ENCODE results near the gene FLII.
A peak's percentile ranks its signal among the peaks of the same experiment; 100 is the strongest.

Gene FLII

GRCh38 chr17:18245038-18245776, 13.3 kb downstream of the FLII start:
- no peak for DNase-seq (ENCODE audit: low read depth)

- DNase-seq (ENCODE audit: low read depth): no peak
Measured at GRCh38 chr17:18241229-18241871, 17.2 kb downstream of the FLII start.

- DNase-seq (ENCODE audit: low read depth): no peak
Measured at GRCh38 chr17:18240449-18240848, 18.1 kb downstream of the FLII start.

DNA sequence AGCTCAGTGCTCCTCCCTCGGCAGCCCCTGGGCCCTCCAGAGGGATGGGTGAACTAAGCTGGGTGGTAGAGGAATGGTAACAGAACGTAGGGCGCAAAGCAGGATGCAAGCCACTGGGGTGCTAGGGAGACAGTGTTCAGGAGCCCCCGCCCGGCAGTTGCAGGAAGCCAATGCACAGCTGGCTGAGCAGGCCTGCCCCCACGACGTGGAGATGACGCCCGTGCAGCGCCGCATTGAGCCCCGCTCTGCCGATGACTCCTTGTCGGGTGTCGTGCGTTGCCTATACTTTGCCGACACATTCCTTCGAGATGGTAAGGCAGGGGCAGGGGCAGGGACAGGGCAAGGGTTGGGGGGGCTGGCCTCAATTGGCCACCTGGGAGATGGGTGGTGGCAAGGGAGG, 20.2 kb downstream of the FLII start:
- no peak for DNase-seq (ENCODE audit: low read depth)

- DNase-seq (ENCODE audit: low read depth): no peak
Measured at GRCh38 chr17:18237461-18237860, 21.1 kb downstream of the FLII start.

- no peak for DNase-seq (ENCODE audit: low read depth)
Measured at GRCh38 chr17:18236494-18236893, 22.0 kb downstream of the FLII start.

GRCh38 chr17:18235743-18236256, 22.7 kb downstream of the FLII start:
- peak; percentile 34 for DNase-seq (ENCODE audit: low read depth)

GRCh38 chr17:18234853-18235380, 23.6 kb downstream of the FLII start:
- no peak for DNase-seq (ENCODE audit: low read depth)

- no peak for DNase-seq (ENCODE audit: low read depth)
Measured at GRCh38 chr17:18233803-18234518, 24.6 kb downstream of the FLII start.

DNA sequence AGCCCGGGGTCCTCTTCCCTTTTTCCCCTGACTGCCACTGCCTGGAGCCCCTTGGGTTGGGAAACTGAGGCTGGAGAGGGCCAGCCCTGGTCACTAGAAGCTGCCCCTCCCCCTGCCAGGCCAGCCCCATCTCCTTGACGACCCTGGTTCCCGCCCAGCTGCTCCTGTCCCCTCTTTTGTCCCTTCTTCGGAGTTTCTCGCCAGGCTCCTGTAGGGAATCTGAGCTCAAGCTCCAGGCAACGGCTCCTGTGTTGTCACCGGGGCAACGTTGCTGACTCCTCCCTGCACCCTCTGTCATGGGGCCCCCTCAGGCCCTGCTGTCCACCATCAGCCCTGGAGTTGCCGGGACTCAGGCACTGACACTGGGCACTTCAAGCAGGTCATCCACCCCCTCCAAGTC, 27.4 kb downstream of the FLII start:
- no peak for DNase-seq (ENCODE audit: low read depth)

DNA sequence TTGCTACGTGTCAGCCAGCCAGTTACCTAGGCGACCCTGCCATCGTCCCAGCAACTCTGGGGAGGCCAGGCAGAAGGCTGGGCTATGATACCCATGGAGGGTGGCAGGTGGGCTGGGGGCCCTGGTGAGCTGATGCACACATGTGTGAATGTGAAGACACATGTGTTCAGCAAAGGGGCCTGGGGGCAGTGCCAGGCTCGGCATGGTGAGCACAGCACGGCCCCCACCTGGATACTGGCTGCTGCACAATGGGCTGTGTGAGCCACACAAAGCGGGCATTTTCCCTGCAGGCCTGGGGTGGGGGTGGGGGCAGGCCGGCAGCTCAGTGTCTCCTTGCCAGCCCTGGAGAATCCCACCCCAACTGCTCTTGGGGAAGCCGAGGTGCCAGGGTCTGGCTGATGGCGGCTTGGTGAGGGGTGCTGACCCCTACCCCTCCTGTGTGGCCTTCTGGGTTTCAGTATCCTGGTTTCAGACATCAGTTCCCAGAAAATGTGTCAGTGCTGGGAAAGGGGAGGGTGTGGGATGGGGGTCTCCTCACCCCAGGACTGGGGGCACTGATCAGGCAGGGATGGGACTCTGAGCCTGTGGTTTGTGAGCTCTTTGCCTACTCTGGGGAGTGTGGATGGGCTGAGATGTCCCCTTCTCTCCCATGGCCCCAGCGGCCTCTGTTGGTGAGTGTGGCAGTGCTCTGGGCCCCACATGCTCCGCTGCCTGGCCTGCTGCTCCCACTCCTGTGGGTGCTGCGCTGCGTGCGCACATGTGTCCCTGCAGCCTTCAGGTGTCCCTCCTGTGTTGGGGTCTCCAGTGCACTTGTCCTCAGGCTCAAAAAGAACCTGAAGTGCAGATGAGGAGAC, 28.0 kb downstream of the FLII start:
- DNase-seq (ENCODE audit: low read depth): no peak

DNA sequence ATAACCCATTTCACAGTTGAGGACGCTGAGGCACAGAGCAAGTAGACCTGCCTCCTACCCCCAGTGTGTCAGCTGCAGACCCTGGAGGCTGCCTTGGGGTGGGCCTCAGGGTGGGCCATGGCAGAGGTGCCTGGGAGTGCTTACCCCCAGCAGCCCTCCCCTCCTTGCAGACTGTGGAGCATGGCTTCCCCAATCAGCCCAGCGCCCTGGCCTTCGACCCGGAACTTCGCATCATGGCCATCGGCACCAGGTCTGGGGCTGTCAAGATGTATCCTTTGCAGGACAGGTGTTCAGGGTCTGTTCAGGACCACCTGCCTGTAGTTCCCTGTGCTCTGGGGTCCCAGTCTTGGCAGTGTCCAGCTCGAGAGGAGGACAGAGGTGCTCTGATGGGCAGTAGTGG, 28.8 kb downstream of the FLII start:
- no peak for DNase-seq (ENCODE audit: low read depth)

DNA sequence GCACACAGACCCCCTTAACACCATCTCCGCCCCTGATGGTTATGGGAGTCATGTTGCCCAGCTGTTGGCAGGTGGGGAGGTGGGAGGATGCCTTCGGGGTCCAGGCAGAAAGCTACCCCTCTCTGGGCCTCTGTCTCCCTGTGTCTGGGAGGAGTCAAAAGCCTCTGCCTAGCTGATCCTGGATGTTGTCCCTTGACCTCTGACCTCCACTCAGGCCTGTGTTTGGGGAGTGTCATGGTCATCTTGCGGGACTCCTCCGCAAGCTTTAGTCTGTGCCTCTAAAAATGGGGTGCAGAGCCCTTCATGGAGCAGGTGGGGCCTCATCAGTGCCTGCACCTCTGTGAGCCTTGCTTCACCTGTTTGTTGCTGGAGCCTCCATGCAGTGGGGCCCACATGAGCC, 29.3 kb downstream of the FLII start:
- DNase-seq (ENCODE audit: low read depth): no peak

GRCh38 chr17:18228176-18228682, 30.3 kb downstream of the FLII start:
- DNase-seq (ENCODE audit: low read depth): no peak

- no peak for DNase-seq (ENCODE audit: low read depth)
Measured at GRCh38 chr17:18227635-18228034, 30.9 kb downstream of the FLII start.

DNA sequence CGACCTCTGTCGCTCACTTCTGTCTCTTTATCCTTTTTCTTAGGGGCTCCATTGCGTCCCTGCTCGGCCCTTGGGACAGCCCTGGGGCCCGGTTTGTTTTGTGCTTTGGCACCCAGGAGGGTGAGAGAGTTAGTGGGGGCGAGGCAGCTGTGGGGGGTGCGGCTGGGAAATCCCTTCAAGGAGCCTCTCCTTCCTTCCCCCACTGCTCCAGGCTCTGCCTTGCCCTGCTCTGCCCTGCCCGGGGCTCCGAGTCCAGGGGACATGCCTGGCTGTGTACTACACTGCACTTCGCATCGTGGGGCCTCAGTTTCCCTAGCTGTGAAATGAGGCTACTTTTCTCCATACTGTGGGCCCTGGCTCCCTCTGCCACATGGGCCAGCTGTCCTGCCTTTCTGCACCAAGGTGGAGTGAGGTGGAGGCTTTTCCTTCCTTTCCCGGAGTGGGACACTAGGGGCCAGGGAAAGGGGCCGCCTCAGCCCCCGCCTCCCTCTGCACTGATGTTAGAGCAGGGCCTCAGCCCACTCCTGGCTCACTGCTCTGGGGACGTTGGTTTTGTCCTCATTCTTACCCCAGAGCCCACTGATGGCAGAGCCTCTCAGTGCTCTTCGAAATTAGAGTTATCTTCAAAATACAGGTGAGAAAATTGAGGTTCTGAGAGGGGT, 32.1 kb downstream of the FLII start:
- DNase-seq (ENCODE audit: low read depth): no peak

GRCh38 chr17:18225642-18226283, 32.8 kb downstream of the FLII start:
- no peak for DNase-seq (ENCODE audit: low read depth)

DNA sequence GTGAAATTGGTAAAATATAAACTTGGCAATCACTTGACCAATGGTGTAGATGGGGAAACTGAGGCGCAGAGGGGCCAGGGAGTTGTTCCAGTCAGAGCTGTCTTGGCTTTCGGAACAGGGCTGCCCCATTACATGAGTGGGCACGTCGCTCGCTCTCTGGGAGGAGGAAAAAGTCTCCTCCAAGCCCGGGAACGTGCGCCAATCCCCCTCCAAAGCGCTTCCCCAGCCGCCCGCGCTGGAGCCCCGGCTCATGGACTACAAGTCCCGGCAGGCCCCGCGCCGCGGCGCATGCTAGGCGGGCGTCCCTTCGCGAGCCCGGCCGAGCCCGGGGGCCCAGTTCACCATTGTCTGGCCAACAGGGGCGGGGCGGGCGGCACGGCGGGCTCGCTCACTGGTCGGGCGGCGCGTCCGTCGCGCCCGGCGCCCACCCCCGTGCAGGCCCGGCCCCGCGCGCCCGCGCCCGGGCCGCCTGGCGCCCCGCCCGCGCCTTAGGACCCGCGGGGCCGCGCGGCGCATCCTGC, 33.4 kb downstream of the FLII start, which contains the start of gene LLGL1:
TSS of gene LLGL1 (plus strand) at position 515 of the 521 bp plus-strand sequence. CDS start 48 bp downstream, outside the sequence.
- DNase-seq (ENCODE audit: low read depth): peak; percentile 92

GRCh38 chr17:18224387-18225120, 34.0 kb downstream of the FLII start:
- no peak for DNase-seq (ENCODE audit: low read depth)

DNA sequence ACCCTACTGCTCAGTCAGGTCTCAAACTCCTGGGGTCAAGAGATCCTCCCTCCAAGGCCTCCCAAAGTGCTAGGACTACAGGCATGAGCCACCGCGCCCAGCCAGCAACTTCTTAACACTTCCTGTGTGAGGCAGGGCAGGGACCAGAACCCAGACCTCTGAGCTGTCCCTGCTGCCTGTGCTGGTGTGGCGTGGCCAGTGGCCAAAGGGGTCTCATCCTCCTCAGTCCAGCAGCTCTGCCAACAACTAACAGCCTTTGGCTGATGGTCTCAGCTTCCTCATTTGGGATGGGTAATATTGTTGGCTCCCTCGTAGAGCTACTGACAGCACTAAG, 34.5 kb downstream of the FLII start:
- no peak for DNase-seq (ENCODE audit: low read depth)

Data from fibroblast of the conjunctiva (primary cell).